Measurements from ENCODE around the gene HIKESHI.

DNA sequence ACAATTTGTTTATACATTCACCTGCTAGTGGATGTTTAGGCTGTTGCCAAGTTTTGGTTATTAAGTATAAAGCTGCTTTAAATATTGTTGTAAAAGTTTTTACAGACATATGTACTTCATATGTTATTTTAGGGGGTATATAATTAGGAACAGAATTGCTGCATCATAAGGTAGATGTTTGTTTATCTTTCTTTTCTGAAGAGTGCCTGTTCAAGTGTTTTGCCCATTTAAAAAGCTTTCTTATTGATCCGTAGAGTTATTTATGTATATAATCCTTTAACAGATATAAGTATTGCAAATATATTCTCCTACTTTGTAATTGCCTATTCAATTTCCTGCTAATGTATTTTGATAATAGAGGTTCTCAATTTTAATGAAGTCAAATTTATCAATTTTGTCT, 61.4 kb downstream of the HIKESHI start:
- no peak for TF ChIP-seq POLR2A (IDR thresholded peaks at IDR 0.05; ENCODE audit: low read depth, low read length)
- no peak for TF ChIP-seq POLR2AphosphoS5 (IDR thresholded peaks at IDR 0.05; ENCODE audit: low read depth, low read length)
- TF ChIP-seq TAF1 (IDR thresholded peaks at IDR 0.05; ENCODE audit: low read depth, low read length): no peak
- TF ChIP-seq SPI1 (IDR thresholded peaks at IDR 0.05; ENCODE audit: low read depth, low read length): no peak
- no peak for TF ChIP-seq POU2F2 (IDR thresholded peaks at IDR 0.05; ENCODE audit: low read depth, low read length)
